Measurements from ENCODE around the gene PRDM15. TPM values are rescaled to one million over a fixed set of nuclear protein-coding genes. Genes with fewer than 3 reads are reported as not detected.

PRDM15 gene
- total RNA-seq, 1 experiment from 2014 or later: 9.9 TPM

DNA sequence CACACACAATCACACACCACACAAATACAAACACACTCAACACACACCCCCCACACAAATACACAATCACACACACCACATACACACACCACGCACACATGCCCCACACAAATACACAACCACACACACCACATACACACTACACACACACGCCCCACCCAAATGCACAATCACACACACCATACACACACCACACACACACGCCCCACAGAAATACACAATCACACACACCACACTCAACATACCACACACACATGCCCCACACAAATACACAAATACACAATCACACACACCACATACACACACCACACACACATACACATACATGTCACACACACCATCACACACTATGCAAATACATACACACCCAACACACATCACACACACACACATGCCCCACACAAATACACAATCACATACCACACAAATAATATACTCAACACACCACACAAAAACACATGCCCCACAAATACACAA, 50.2 kb downstream of the PRDM15 start:
- no peak overlapping the region for H2BK15ac ChIP-seq (ENCODE audit: low read depth, low read length)
- H3K9ac ChIP-seq (ENCODE audit: extremely low read depth, insufficient read length, low read length): no peak overlapping the region
- no peak overlapping the region for H4K91ac ChIP-seq (ENCODE audit: insufficient read length, low read depth, low read length)
- no peak overlapping the region for H2BK120ac ChIP-seq (ENCODE audit: low read depth, low read length, poor library complexity, severe bottlenecking)
- H3K79me2 ChIP-seq (ENCODE audit: insufficient read depth, low read length): no peaks in the 10 kb centered on the region
- no peak overlapping the region for H2AFZ ChIP-seq (ENCODE audit: low read length)
- Mint-ChIP-seq H3K27ac (no peak overlapping the region), H3K4me3 (no peak overlapping the region), H3K27me3 (ENCODE audit: low read depth) (no peaks in the 10 kb centered on the region), H3K9me3 (no peaks in the 10 kb centered on the region), H3K36me3 (ENCODE audit: insufficient read depth in 1 of 3, low read depth in 3 of 3) (peaks cover 0 to 10% (median 0%) of the 10 kb centered on the region in 3 experiments; a peak in 2 of 7 replicates), H3K4me1 (no peaks in the 10 kb centered on the region)
- H3K23ac ChIP-seq (ENCODE audit: insufficient read length, low read depth, low read length): no peak overlapping the region
- 100% methylated on average over 1 of the region's 3 CpGs for WGBS (ENCODE audit: extremely low coverage, insufficient read length, low lambda C conversion rate)
- H3K27me3 ChIP-seq (ENCODE audit: insufficient read depth, low read length): no peaks in the 10 kb centered on the region
- H3K4me1 ChIP-seq (ENCODE audit: insufficient read depth, low read length): no peaks in the 10 kb centered on the region
- H3K18ac ChIP-seq (ENCODE audit: insufficient read length, low read depth, low read length): no peak overlapping the region
- H2BK5ac ChIP-seq (ENCODE audit: insufficient read length, low read length): no peak overlapping the region
- H3K79me1 ChIP-seq (ENCODE audit: insufficient read depth, low read depth, low read length, poor library complexity, severe bottlenecking): no peaks in the 10 kb centered on the region
- no peak overlapping the region for H3T11ph ChIP-seq (ENCODE audit: low read length)
- H3K4ac ChIP-seq (ENCODE audit: low read depth, low read length): no peak overlapping the region
- no peak overlapping the region for H3K4me2 ChIP-seq (ENCODE audit: insufficient read depth, insufficient read length, low read length)
- no peaks in the 10 kb centered on the region for H3K23me2 ChIP-seq (ENCODE audit: insufficient read length, low read depth, low read length, poor library complexity, severe bottlenecking)
- H3K14ac ChIP-seq (ENCODE audit: insufficient read depth, low read length): no peak overlapping the region
- H4K8ac ChIP-seq (replicated peaks; ENCODE audit: insufficient read length, low read depth, low read length): no peak overlapping the region
- H3K56ac ChIP-seq (ENCODE audit: insufficient read length, low read depth, low read length): no peak overlapping the region
- H2BK12ac ChIP-seq (ENCODE audit: insufficient read length, low read depth, low read length): no peak overlapping the region
- H3K27ac ChIP-seq (ENCODE audit: insufficient read length, low read depth, low read length): no peak overlapping the region
- no peak for TF ChIP-seq CTCF (conservative IDR thresholded peaks at IDR 0.05)
- DNase-seq: no peak
- no peaks in the 10 kb centered on the region for H3K9me3 ChIP-seq (ENCODE audit: control insufficient read depth, low read depth, low read length)
- no peak overlapping the region for H4K5ac ChIP-seq (ENCODE audit: insufficient read length, low read depth, low read length)
- no peak overlapping the region for H2AK5ac ChIP-seq (ENCODE audit: insufficient read length, low read length)
- no peak overlapping the region for H2BK20ac ChIP-seq (ENCODE audit: low read depth, low read length, poor library complexity, severe bottlenecking)
- no peaks in the 10 kb centered on the region for H4K20me1 ChIP-seq (ENCODE audit: control insufficient read depth, insufficient read depth, insufficient read length)

Data from H9 (cell line).